Head of caudate nucleus (tissue), 42 donors: ENCODE data around the gene SOX6.

ENCODE experiments used
- DNase-seq, 42 donors: peaks; one replicate each; pipeline versions ENCODE4 v3.0.0 to v3.0.0-alpha.2; 2020 to 2021; ENCODE audit warnings: mixed read lengths in 7 of 42
- intact Hi-C: fragments of 100-400 bp; cut with DNase I; formaldehyde crosslinking; loops from one replicate; pipeline ENCODE4 v1.15.0; 2022

Gene SOX6

DNA sequence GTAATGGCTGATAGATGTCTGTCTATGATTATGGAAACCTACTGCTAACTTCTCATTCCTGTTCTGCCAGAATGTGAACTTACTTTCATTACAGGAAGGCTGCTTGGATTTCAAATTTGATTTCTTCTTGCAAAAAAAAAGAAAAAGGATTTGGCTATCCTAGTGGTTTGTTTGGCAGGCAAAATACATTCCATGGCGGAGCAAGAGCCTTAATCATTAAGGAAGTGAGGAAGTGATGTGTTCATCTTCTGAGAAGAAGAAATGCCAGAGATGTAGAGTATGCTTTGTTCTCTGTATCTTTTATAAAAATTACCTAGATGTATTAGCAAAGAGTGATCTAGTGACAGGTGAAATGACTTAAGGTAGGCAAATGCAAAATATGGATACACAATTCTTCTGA lies 356.3 kb downstream of the SOX6 start:
- DNase-seq = no peak
- intact Hi-C loops = no loop called here

DNA sequence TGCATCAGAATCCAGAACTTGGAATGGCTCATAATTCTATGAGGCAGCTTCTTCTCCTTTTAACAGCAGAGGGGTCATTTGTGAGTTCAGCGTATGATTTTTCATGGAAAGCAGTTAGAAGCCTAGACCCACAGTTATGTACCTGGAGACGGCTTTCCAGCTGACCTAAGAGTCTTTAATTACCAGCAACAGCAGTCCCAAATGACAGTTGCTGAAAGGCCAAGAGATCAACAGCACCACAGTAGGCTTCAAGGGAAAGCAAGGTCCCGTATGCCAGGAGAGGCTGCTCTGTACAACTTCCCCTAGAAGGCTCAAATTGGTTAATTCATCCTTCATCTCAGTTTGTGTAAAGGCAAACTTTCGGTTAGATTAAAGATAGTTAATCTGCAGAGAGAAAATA lies 363.0 kb downstream of the SOX6 start:
- DNase-seq = no peak
- intact Hi-C loops = no loop called here

DNA sequence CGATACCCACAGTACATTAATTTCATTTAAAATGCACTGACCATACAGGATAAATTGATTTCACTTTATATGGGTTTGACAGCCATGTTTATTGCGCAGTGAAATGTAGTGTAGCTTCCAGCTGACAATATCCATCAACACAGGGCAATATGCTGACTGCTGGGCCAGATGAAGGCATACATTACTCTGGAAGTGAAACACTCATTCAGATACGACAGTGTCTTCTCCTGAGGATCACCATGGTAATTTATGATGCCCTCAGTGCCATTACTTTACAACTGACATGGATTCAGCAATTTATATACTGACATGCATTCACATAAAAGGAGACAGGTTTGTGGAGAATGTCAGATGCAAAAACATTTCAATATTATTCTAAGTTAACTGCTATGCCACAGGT lies 365.1 kb downstream of the SOX6 start:
- intact Hi-C loops = no loop called here
- no peak for DNase-seq

DNA sequence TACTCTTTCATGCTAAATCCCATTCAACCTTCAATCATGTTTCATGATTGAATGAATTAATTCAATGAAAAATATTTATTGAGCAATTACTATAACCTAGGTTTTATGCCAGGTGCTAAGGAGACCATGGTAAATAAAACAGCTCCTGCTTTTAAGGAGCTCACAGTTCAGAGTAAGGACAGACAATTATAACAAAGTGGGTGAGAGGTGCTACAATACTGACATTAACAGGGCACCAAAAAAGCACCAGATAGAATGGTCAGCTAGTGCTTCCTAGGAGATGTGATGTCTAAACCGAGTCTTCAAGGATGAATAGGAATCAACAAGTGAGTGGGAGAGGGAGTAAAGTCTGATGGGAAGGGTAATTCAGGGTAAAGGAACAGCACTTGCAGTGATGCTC lies 366.7 kb downstream of the SOX6 start:
- no peak for DNase-seq
- intact Hi-C loops = no loop called here

DNA sequence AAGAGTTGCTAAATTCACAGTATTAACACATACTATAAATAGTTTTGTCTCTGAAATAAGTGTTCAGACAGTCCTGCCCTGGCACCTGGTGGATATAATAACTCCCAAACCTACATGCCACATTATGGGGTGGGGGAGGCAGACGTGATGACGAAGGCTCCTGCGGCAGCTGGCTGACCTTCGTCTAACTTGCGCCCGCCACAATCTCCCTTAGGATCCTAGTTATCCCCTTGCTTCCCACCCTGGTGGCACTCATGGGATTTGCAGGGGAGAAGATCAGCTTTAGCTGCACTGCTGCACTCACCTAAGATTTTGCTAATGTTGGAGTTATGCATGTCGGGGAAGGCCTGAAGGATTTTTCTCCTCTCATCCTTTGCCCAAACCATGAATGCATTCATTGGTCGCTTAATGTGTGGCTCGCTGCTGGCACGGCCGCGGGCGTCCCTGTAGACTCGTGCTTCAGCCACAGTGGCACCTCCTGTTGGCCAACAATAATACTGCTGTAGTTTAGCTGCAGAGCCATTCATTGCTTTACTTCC lies 367.6 kb downstream of the SOX6 start:
- intact Hi-C loops = no loop called here
- peak in 3 of 42 donors; percentile 12 to 52 (median 33) for DNase-seq

DNA sequence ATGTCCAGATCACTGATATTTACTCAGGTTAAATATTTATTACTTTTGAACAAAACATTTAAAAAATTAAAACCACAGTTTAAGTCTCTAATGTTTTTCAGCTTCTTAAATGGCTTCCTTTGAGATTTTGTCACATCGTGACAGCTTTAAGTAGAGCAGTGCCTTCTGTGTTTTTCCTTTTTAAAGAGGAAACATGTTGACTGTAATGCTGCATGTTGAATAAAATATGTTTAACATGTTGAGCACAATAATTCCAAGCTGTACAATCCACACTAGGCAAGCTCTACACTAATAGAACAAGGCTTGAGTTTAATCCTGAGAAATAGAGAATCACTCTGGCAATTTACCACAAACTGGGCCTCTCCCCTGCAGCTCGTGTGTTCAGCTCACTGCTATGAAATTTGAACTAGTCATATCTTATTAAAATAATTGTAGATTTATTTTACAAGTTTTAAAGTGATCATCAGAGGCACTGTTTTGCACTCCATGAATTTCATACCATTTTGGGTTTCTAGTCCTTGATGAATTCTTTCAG lies 368.3 kb downstream of the SOX6 start:
- intact Hi-C loops = no loop called here
- DNase-seq = no peak

DNA sequence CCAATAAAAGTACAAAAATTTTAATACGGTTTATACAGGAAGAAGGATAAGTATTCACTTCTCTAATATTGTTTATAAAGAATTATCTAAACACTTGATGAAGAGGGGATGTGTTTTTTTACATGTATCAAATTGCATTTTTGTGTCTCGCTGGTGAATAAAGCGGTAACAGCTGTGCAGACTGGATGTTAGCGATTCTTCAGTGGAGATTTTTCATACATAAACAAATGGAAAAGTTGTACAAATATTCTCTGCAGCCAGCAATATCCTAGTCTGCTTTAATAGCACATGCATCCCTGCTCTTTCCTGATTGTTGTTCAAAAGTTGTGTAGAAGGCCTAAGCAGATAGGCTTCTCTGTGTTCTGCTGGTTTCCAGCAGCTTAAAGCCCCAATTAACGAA lies 369.3 kb downstream of the SOX6 start:
- intact Hi-C loops = no loop called here
- DNase-seq = no peak

DNA sequence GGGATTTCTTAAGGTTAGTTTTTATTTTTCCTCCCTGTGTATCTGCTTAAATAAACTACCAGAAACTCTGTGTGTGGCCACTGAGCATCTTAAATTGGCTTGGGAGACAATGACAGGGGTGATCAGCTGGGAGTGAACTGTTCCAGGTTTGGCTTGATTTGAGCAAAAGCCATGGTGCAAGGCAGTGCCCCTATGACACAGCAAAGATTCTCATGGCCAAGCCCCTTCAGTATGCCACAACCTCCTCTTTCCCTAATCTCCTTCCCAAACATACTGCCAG lies 370.5 kb downstream of the SOX6 start:
- DNase-seq = no peak
- intact Hi-C loops = no loop called here

DNA sequence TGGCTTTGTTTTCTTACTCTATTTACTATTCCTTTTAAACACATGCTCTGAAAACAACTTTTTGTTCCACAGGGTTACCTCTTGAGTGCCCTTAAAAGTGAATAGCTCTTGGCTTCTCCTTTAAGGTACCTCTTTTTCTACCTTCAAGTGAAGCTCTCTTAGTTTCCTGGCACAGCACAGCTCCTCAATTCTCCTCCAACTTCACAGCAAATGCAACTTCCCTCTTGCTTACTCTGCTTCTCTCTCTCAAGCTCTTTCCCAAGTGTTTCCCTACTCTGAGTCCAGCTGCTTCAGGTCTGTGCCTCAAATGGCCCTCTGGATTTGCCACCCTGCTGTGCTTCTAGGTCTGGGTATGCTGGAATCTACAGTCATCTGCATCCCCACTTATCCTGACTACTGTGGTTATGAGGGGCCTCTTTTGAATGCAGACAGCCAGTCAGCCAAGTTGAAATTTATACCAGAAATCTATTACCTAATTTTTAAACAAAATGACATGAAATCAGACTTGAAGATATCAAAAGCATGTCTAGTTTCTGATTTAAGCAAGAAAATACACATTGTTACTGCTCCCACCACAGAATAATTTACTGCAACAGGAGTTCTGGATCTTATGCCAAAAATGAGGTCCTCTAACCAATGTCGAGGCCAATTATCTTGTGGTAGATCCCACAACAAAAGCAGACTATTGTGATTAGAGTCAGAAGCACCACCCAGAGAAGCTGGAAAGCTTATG lies 371.1 kb downstream of the SOX6 start:
- intact Hi-C loops = no loop called here
- no peak for DNase-seq

DNA sequence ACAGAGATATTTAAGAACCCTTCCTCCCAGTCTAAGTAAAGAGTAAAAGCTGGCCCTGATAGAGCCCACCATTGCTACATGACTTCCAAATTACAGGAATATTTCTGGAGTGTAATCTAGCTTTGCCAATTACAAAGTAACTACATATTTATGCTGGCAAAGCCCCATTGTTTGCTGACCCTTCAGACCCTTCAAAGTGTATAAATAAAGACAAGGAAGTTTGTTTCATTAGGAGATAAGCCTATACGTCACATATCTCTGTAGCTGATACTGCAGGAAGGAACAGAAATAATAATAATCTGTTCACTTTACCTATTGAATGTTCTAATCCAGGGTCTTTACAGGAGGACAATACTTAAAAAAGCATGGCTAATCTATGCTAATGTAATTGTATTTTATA lies 375.1 kb downstream of the SOX6 start:
- intact Hi-C loops = no loop called here
- DNase-seq = no peak

DNA sequence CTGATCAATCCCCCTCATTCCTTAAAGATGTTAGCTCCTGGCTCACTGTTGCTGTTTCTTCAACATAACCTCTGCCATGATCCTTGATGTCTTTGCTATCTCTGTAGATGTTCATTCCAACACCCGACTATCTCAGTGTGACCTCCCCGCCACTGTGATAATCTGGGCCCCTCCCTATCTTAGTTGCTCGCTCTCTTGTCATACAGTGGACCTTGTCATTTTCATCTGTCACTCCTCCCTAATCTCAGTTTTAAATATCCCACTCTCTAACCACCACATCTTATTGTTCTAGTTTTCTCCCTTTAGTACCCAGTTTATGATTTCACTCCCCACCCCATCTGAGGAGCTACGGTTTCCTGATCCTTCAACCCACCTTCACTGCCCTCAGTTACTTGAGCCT lies 379.2 kb downstream of the SOX6 start:
- intact Hi-C loops = no loop called here
- no peak for DNase-seq

DNA sequence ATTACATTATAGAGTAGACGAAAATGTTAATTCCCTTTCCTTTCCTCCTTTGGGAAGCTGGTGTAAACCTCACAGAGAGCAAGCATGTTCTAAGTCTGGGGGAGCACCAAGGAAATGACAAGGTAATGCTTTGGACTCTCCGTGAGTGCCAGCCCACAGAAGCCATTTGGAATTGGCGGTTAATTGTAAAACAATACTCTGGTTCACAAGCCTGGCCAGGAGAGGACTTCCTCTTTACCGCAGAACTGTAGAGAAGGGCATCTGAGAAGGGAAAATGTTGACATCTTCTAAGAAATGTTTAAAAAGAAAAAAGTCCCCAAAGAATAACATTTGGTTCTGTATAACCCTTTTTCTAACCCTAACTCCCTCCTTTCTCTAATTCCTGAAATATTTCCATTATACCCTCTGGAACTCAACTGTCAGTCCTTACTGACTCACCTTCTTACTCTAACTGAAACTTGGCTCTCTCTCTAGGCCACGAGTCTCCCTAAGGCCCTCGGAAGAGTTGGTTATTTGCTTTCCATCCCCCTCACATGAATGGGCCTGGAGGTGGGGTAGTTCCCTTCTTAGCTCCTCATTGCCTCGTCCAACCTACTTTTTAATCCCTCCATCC lies 379.8 kb downstream of the SOX6 start:
- no peak for DNase-seq
- intact Hi-C loops = no loop called here

DNA sequence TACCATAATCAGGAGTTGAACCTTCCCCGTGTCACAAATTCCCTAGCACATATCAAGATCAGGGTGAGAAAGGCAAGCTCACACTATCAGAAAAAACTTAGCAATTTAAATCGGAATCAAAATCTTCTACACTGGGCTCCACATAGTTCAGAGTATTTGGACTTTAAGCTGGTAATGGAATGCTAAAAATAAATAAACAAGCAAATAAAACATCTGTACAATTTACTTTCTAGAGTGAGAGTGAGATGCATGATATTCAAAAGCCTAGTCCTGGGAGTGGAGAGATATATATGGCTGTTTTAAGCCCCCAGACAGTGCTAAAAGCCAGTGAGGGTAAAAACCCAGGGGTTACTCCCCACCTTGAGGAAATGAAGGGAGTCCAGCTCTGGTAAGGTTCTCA lies 380.6 kb downstream of the SOX6 start:
- no peak for DNase-seq
- intact Hi-C loops = no loop called here

DNA sequence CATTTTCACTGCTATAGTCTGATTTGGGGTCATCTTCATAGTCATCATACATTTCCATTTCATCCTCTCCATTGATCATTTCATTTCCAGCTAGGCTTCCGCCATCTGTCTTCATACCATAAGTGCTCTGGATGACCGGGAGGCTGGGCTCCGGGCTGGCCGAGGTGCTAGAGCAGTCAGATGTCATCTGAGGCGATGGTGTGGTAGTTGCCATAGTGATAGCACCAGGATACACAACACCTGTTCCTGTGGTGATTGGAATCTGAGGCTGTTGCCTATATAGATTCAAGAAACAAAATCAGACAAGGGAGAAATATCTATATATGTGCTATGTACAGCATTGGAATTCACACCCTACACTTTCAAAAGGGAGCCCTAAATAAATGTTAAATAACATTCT lies 383.5 kb downstream of the SOX6 start:
- intact Hi-C loops = no loop called here
- DNase-seq = no peak

DNA sequence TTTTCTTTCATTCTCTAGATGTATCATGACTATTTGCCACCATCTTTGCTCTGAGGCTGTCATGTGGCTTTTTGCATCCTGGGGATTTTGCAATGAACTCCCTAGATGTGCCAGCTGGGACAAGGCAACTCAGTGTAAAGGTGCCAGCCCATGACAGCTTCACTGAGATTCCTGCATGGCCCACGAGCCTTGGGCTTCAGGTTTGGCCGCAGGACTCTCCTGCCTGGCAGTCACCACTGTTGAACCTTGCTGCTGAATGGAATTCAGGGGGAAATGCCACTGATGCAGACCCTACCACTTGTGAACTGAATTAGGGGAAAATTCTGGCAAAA lies 385.2 kb downstream of the SOX6 start:
- intact Hi-C loops = no loop called here
- no peak for DNase-seq

DNA sequence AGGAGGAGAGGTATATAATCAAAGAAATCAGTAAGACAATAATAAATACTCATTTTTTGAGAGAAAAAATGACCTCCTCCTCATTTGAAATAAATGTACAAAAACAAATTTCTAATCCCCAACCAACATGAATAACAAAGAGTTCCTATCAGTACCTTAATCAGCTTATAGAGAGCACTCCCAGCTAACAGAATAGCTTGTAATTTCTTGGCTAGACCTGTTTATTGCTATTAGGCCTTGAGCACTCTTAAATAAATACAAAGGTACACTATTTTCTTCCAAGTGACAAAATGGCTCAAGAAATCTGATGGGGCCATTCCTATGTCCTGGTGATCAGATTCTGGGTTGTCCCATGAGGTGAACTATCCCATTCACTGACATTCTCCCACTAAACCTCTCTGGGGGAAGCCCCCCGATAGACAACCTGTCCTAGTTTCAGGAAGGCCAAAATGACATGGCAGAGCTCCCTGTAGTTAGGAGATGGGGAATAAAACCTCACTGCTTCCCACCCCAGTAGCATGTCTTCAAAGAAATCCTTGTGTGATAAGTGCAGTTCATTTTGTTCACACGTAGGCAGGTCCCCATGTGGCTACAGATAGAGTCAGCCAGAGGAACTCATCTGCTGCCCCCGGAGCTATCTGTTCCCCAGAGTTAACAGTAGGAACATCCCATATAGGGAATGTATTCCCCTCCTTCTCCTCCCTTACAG lies 385.7 kb downstream of the SOX6 start:
- intact Hi-C loops = no loop called here
- DNase-seq = no peak

DNA sequence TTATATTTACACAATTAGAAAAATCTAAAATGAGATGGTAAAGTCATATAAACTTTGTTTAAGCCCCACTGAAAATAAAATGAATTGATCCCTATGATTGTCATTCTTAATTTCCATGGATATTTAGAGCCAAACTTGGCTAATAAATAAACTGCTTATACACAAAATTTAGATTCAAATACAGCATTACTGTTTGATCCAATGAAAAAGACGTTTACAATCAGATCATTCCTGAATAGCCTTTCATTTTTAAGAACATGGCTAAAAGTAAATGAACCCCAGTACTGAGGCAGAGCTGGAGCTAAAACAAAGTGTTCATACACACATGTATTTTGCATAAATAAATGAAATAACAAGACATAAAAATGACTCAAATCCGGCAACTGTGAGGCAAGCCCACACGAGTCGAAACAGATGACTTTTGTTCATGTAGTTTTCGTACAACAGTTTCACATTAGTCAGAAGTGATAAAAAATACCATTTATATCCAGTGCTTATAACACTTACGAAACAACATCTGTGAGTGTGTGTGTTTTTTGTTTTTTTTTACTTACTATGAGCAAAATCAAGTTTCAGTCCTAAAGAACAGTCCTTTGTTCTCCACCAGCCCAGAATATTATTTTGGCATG lies 386.5 kb downstream of the SOX6 start:
- no peak for DNase-seq
- intact Hi-C loops = no loop called here

DNA sequence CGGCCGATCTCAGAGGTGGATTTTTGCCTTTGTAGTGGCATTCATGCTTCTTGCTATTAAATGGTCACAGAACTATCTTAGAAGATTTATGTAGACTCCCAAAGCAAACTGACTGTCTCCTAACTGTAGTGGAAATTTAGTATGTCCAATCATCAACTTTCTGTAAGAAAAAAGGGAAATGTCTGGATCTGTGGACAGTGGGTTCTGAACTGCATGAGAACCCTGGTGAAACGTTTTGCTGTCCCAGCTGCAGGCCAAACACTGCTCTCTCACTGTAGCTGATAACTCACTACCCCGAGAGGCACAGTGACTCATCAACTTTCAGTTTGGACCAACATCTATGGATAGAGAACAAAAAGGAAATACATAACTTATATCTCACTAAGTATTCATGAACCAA lies 387.1 kb downstream of the SOX6 start:
- intact Hi-C loops = no loop called here
- peak in 36 of 42 donors; percentile 20 to 84 (median 56) for DNase-seq

DNA sequence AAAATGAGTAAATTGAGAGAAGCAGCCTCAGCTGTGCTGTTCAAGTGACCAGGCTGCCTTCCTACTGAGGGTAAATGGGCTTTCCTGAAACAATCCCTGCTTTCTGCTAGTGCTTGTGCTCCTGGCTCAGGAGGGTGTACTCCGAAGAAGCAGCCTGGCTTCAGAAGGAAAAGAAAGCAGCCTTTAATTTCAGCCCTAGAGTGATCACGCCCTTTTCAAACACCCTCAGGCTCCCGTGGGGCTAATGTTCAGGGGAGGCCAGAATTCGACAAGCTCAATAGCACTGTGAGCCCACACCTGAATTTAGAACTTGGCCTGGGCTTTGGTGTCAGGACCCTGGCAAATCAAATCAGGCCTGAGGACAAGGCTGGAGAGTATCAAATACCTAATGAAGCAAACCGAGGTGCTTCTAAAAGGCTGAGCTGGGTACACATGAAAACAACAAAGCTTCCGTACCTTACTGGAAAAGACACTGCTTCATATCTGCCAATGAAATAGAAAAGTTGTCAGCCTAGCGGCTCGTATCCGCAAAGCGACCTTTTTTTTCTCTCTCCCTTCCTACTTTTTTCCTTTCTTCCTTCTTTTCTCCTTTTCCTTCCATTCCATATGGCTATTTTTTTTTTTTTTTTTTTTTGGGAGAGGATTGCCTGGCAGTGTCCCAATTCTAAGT lies 387.8 kb downstream of the SOX6 start:
- intact Hi-C loops = no loop called here
- peak in 6 of 42 donors; percentile 11 to 48 (median 22) for DNase-seq

DNA sequence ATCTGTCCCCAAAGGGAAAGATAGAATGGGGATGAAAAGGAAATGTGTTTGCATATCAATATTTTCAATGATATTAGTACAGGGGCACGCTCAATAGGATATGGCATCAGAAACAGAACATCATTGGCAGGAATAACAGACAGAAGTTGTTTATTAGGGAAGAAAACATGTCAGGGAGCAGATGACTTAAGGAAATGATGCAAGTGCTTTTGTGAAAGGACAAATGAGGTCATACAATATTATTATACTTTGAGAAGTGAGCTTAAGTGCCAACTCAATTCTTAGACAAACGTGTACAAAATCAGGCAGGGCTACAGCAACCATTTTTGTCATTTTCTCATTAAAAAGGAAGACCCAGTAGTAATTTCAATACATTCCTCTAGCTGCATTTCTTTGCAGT lies 388.4 kb downstream of the SOX6 start:
- no peak for DNase-seq
- intact Hi-C loops = no loop called here
